Thyroid gland (tissue), 4 donors: Measurements from ENCODE around the gene ORM2.

Experiments used
- CTCF ChIP-seq, 6 experiments: fragments of 200-600 bp in 3 of 6; fragments of 450-650 bp in 3 of 6; sonication (generic) in 3 of 6; IDR thresholded peaks; one replicate each; pipeline ENCODE4 v1.5.1; 2016 to 2019; ENCODE audit warnings: antibody characterized with exemption in 6 of 6, mild to moderate bottlenecking in 2 of 6, inconsistent platforms in 1 of 6, moderate library complexity in 1 of 6
- POLR2A ChIP-seq, 2 donors: fragments of 450-650 bp; IDR thresholded peaks; one replicate each; pipeline ENCODE4 v1.6.1; 2017; ENCODE audit warnings: antibody characterized with exemption in 2 of 2, mild to moderate bottlenecking in 2 of 2, moderate library complexity in 1 of 2

- TF ChIP-seq POLR2A (IDR thresholded peaks at IDR 0.05) (no peak), CTCF (IDR thresholded peaks at IDR 0.05) (no peak)
Measured at GRCh38 chr9:114370251-114370967, 40.7 kb downstream of the ORM2 start.
